ENCODE results near the gene LHX4. TPM values are rescaled to one million over a fixed set of nuclear protein-coding genes. Genes with fewer than 3 reads are reported as not detected.

LHX4 gene
- polyA plus RNA-seq, 3 donors: 0.03 TPM; not detected in 1

- 80 to 88% (median 87%) methylated on average over 9 of the region's 9 CpGs for WGBS, 3 donors
- H3K27ac ChIP-seq (ENCODE audit: low read depth, low read length): no peak overlapping the region
Observed at GRCh38 chr1:180251526-180252305, 21.7 kb downstream of the LHX4 start.

GRCh38 chr1:180252638-180253536, 22.8 kb downstream of the LHX4 start:
- H3K27ac ChIP-seq (ENCODE audit: low read depth, low read length): no peak overlapping the region
- WGBS, 3 donors: 68 to 79% (median 73%) methylated on average over 12 of the region's 12 CpGs

- no peak overlapping the region for H3K27ac ChIP-seq (ENCODE audit: low read depth, low read length)
- 50 to 76% (median 76%) methylated on average over 31 of the region's 31 CpGs for WGBS, 3 donors
Observed at GRCh38 chr1:180253585-180254495, 23.8 kb downstream of the LHX4 start.

- H3K27ac ChIP-seq (ENCODE audit: low read depth, low read length): no peak overlapping the region
- WGBS, 3 donors: 69 to 93% (median 92%) methylated on average over 9 of the region's 9 CpGs
Observed at GRCh38 chr1:180254496-180254819, 24.4 kb downstream of the LHX4 start.

GRCh38 chr1:180254854-180255253, 24.8 kb downstream of the LHX4 start:
- 86 to 97% (median 91%) methylated on average over 11 of the region's 11 CpGs for WGBS, 3 donors

GRCh38 chr1:180255536-180256340, 25.7 kb downstream of the LHX4 start:
- no peak overlapping the region for H3K27ac ChIP-seq (ENCODE audit: low read depth, low read length)
- 66 to 86% (median 76%) methylated on average over 18 of the region's 18 CpGs for WGBS, 3 donors

More at GRCh38 chr1:180254854-180255253, 24.8 kb downstream of the LHX4 start:
- no peak overlapping the region for H3K27ac ChIP-seq (ENCODE audit: low read depth, low read length)

GRCh38 chr1:180256341-180257027, 26.4 kb downstream of the LHX4 start:
- WGBS, 3 donors: 55 to 71% (median 70%) methylated on average over 15 of the region's 15 CpGs
- H3K27ac ChIP-seq (ENCODE audit: low read depth, low read length): no peak overlapping the region

GRCh38 chr1:180257028-180257386, 26.9 kb downstream of the LHX4 start:
- WGBS, 3 donors: 47 to 63% (median 61%) methylated on average over 5 of the region's 5 CpGs
- H3K27ac ChIP-seq (ENCODE audit: low read depth, low read length): no peak overlapping the region

GRCh38 chr1:180257486-180257885, 27.4 kb downstream of the LHX4 start:
- 60 to 76% (median 72%) methylated on average over 8 of the region's 8 CpGs for WGBS, 3 donors
- no peak overlapping the region for H3K27ac ChIP-seq (ENCODE audit: low read depth, low read length)

GRCh38 chr1:180258290-180258689, 28.2 kb downstream of the LHX4 start:
- 84 to 89% (median 87%) methylated on average over 12 of the region's 12 CpGs for WGBS, 3 donors
- H3K27ac ChIP-seq (ENCODE audit: low read depth, low read length): no peak overlapping the region

GRCh38 chr1:180258935-180259334, 28.9 kb downstream of the LHX4 start:
- 68 to 70% (median 68%) methylated on average over 5 of the region's 5 CpGs for WGBS, 3 donors
- H3K27ac ChIP-seq (ENCODE audit: low read depth, low read length): no peak overlapping the region

GRCh38 chr1:180259431-180260338, 29.6 kb downstream of the LHX4 start:
- WGBS, 3 donors: 77 to 81% (median 79%) methylated on average over 22 of the region's 22 CpGs

GRCh38 chr1:180260541-180260940, 30.5 kb downstream of the LHX4 start:
- H3K27ac ChIP-seq (ENCODE audit: low read depth, low read length): no peak overlapping the region
- WGBS, 3 donors: 76 to 86% (median 86%) methylated on average over 13 of the region's 13 CpGs

More at GRCh38 chr1:180259431-180260338, 29.6 kb downstream of the LHX4 start:
- no peak overlapping the region for H3K27ac ChIP-seq (ENCODE audit: low read depth, low read length)

- WGBS, 3 donors: 82 to 88% (median 84%) methylated on average over 10 of the region's 10 CpGs
- H3K27ac ChIP-seq (ENCODE audit: low read depth, low read length): no peak overlapping the region
Observed at GRCh38 chr1:180261030-180261429, 31.0 kb downstream of the LHX4 start.

GRCh38 chr1:180261524-180262155, 31.6 kb downstream of the LHX4 start:
- WGBS, 3 donors: 67 to 75% (median 71%) methylated on average over 7 of the region's 7 CpGs
- H3K27ac ChIP-seq (ENCODE audit: low read depth, low read length): no peak overlapping the region
